Panc1 (cell line): ENCODE measurements around the gene KHDRBS1. TPM values are rescaled to one million over a fixed set of nuclear protein-coding genes. Genes with fewer than 3 reads are reported as not detected.

Experiments used
- ATAC-seq: fragments of 200-7000 bp; cut with Tn5 transposase; 2 replicates; pipeline ENCODE4 v1.9.1; 2020; ENCODE audit warnings: mild to moderate bottlenecking, moderate library complexity
- BruUV-seq: library from RNA; stranded (reverse); fragments of 400-500 nt; replicated peaks from 2 replicates; lab custom pipeline; 2021; lab: Mats Ljungman, UMichigan
- CTCF ChIA-PET: fragments of 300-600 bp; sonication (Branson Sonifier 250); formaldehyde crosslinking; loops from one replicate; lab custom pipeline; 2022; ENCODE audit warnings: antibody characterized with exemption; lab: Charles Lee
- POLR2A ChIA-PET: fragments of 300-600 bp; sonication (Branson Sonifier 250); formaldehyde crosslinking; loops from one replicate; lab custom pipeline; 2022; ENCODE audit warnings: antibody characterized with exemption; lab: Charles Lee
- DNase-seq: peaks from one replicate; pipeline ENCODE4 v3.0.0-alpha.2; 2010; ENCODE audit warnings: low read depth, low spot score
- H3K27ac ChIP-seq: 2 replicates; pipeline ENCODE4 v1.5.1; 2011; ENCODE audit warnings: mild to moderate bottlenecking, low read length, inconsistent platforms
- H3K27me3 ChIP-seq: fragments of 200-500 bp; sonication (Bioruptor generic); 2 replicates; pipeline ENCODE4 v1.6.0; 2014; ENCODE audit warnings: low read length, inconsistent platforms; ENCODE audit not compliant: control insufficient read depth, insufficient read depth
- H3K36me3 ChIP-seq: fragments of 200-500 bp; sonication (Bioruptor generic); 2 replicates; pipeline ENCODE4 v1.5.1; 2014; ENCODE audit warnings: inconsistent platforms, mild to moderate bottlenecking, low read length, moderate library complexity; ENCODE audit not compliant: control insufficient read depth, insufficient read depth
- H3K4me1 ChIP-seq: 2 replicates; pipeline ENCODE4 v1.5.1; 2011; ENCODE audit warnings: inconsistent platforms, mild to moderate bottlenecking, low read length, moderate library complexity; ENCODE audit not compliant: control insufficient read depth, insufficient read depth
- H3K4me3 ChIP-seq, 2 experiments: 2 replicates each; pipeline ENCODE4 v1.5.1; 2011 to 2012; ENCODE audit warnings: low read depth in 2 of 2, low read length in 2 of 2, mild to moderate bottlenecking in 2 of 2, inconsistent platforms in 1 of 2, moderate library complexity in 1 of 2
- H3K9me3 ChIP-seq: fragments of 200-500 bp; sonication (Bioruptor generic); 2 replicates; pipeline ENCODE4 v1.5.1; 2014; ENCODE audit warnings: low read depth, mild to moderate bottlenecking, inconsistent platforms, low read length, moderate library complexity; ENCODE audit not compliant: control insufficient read depth, insufficient read depth
- CTCF ChIP-seq: fragments of 450-650 bp; IDR thresholded peaks from 2 replicates; pipeline ENCODE4 v1.5.1; 2017; ENCODE audit warnings: mild to moderate bottlenecking
- POLR2AphosphoS5 ChIP-seq: IDR thresholded peaks from 2 replicates; pipeline ENCODE4 v1.6.1; 2012; ENCODE audit warnings: mild to moderate bottlenecking, low read depth, low read length, moderate library complexity
- REST ChIP-seq, 2 experiments: IDR thresholded peaks; 2 replicates each; pipeline ENCODE4 v1.6.1; 2011 to 2012; ENCODE audit warnings: low read depth in 2 of 2, control low read depth in 1 of 2, low read length in 1 of 2, mild to moderate bottlenecking in 1 of 2, moderate library complexity in 1 of 2; ENCODE audit not compliant: insufficient read depth in 1 of 2
- SIN3A ChIP-seq: IDR thresholded peaks from 2 replicates; pipeline ENCODE4 v1.6.1; 2012; ENCODE audit warnings: low read depth, mild to moderate bottlenecking, low read length, moderate library complexity, borderline replicate concordance; ENCODE audit not compliant: insufficient read depth
- TCF7L2 ChIP-seq: IDR thresholded peaks from 2 replicates; pipeline ENCODE4 v1.6.1; 2011; ENCODE audit warnings: mild to moderate bottlenecking, low read depth, low read length, inconsistent platforms
- in situ Hi-C: cut with HindIII; loops from 2 replicates; pipeline ENCODE4 v1.10.0; 2016; ENCODE audit warnings: low sequenced_read_pairs, low pct_unique_long_range_greater_than_20kb
- intact Hi-C: fragments of 100-400 bp; cut with micrococcal nuclease; formaldehyde crosslinking; loops from one replicate; pipeline ENCODE4 v1.10.0; 2022; ENCODE audit not compliant: unreplicated experiment
- total RNA-seq: library from RNA; stranded (reverse); gene quantifications from one replicate; pipeline ENCODE4 v1.2.1, GENCODE V29; 2021; ENCODE audit not compliant: unreplicated experiment

Gene KHDRBS1
- total RNA-seq, 1 experiment from 2014 or later: 163 TPM

GRCh38 chr1:32055416-32055815 lies 41.7 kb downstream of the KHDRBS1 start:
- no peak for ATAC-seq
- Histone ChIP-seq H3K27me3 (no peaks in the 10 kb centered on the region), H3K36me3 (peaks cover 41% of the 10 kb centered on the region), H3K27ac (no peak overlapping the region), H3K9me3 (no peaks in the 10 kb centered on the region), H3K4me3 (no peak overlapping the region), H3K4me1 (no peaks in the 10 kb centered on the region)
- DNase-seq: no peak
- CTCF ChIA-PET: interaction anchor here (0.7 kb wide), 1 partner anchor 25 kb away, joined by 4 read pairs; no protein-coding TSS in a partner anchor
- POLR2A ChIA-PET: no interaction called here
- BruUV-seq: no TSS peak
- in situ Hi-C loops (no loop called here), intact Hi-C loops (no loop called here)
- TF ChIP-seq CTCF: no peak
- TF ChIP-seq TCF7L2: no peak
- no peak for TF ChIP-seq REST (IDR thresholded peaks at IDR 0.05; ENCODE audit: insufficient read depth in 1 of 2, low read depth in 2 of 2, low read length in 1 of 2)
- no peak for TF ChIP-seq POLR2AphosphoS5
- TF ChIP-seq SIN3A: no peak

GRCh38 chr1:32056598-32056997 lies 42.9 kb downstream of the KHDRBS1 start:
- ChIA-PET POLR2A (no interaction called here), CTCF (no interaction called here)
- no TSS peak for BruUV-seq
- TF ChIP-seq CTCF: no peak
- TF ChIP-seq SIN3A: no peak
- no peak; the same call in 1 of the 2 replicates for TF ChIP-seq POLR2AphosphoS5
- TF ChIP-seq REST (IDR thresholded peaks at IDR 0.05; ENCODE audit: insufficient read depth in 1 of 2, low read depth in 2 of 2, low read length in 1 of 2): no peak
- no peak for TF ChIP-seq TCF7L2
- in situ Hi-C loops: no loop called here
- no peaks in the 10 kb centered on the region for H3K27me3 ChIP-seq
- no peak overlapping the region for H3K27ac ChIP-seq
- H3K9me3 ChIP-seq: no peaks in the 10 kb centered on the region
- intact Hi-C loops: no loop called here
- no peak overlapping the region for H3K4me3 ChIP-seq
- no peaks in the 10 kb centered on the region for H3K4me1 ChIP-seq
- H3K36me3 ChIP-seq: peaks cover 52% of the 10 kb centered on the region
- no peak for DNase-seq
- no peak for ATAC-seq
